A673 (cell line): ENCODE results near the gene CCL21.

Experiments used
- CTCF ChIP-seq: fragments of 300-800, 200-600 bp; sonication (generic); conservative IDR thresholded peaks from 2 replicates; pipeline ENCODE4 v1.5.1; 2017; ENCODE audit warnings: low read depth, mild to moderate bottlenecking, antibody characterized with exemption, low read length, moderate library complexity, mixed read lengths
- EZH2 ChIP-seq: fragments of 200-600 bp; sonication (generic); IDR thresholded peaks from 2 replicates; pipeline ENCODE4 v1.6.1; 2017; ENCODE audit warnings: borderline replicate concordance, low read depth, mild to moderate bottlenecking, mixed read lengths, antibody characterized with exemption, low read length; ENCODE audit not compliant: poor library complexity, severe bottlenecking

- TF ChIP-seq CTCF (peak; percentile 99), EZH2 (no peak)
Measured at GRCh38 chr9:34701769-34702736, 7.9 kb downstream of the CCL21 start.
